HepG2 (cell line): ENCODE data around the gene SOX12. TPM values are rescaled to one million over a fixed set of nuclear protein-coding genes. Genes with fewer than 3 reads are reported as not detected.

Source experiments
- ATAC-seq: fragments of 200-7000 bp; cut with Tn5 transposase; 3 replicates; pipeline ENCODE4 v1.9.1; 2020; ENCODE audit warnings: mild to moderate bottlenecking, moderate library complexity
- BruUV-seq: library from RNA; stranded (reverse); fragments of 400-500 nt; replicated peaks from 2 replicates; lab custom pipeline; 2021; lab: Mats Ljungman, UMichigan
- CTCF ChIA-PET: fragments of 300-600 bp; formaldehyde crosslinking; extraction: SDS; loops from one replicate; lab custom pipeline; 2021; ENCODE audit warnings: low total read pairs, inconsistent platforms, low intra/inter-chr PET ratio; lab: Yijun Ruan, JAX
- POLR2A ChIA-PET: fragments of 350-600 bp; sonication (Branson Sonifier 250); formaldehyde crosslinking; loops from one replicate; lab custom pipeline; 2020; ENCODE audit warnings: antibody characterized with exemption, inconsistent platforms; lab: Yijun Ruan, JAX
- DNase-seq: peaks from one replicate; pipeline ENCODE4 v3.0.0-alpha.2; 2015; ENCODE audit warnings: low spot score
- FAIRE-seq: peaks from 3 replicates; lab custom pipeline; 2011; peaks lifted over from hg19 to GRCh38; lab: Jason Lieb, UNC
- H2AFZ ChIP-seq: one replicate; pipeline ENCODE4 v1.6.1; 2011; ENCODE audit warnings: low read length, inconsistent platforms
- H3K27ac ChIP-seq: fragments of 300-600 bp; 3 replicates; pipeline ENCODE4 v1.8.0; 2011; ENCODE audit warnings: mixed run types, mild to moderate bottlenecking, mixed read lengths, low read length, inconsistent platforms; ENCODE audit not compliant: insufficient read depth; ENCODE audit errors: extremely low read length
- H3K27me3 ChIP-seq, 2 experiments: fragments of 200-600 bp in 1 of 2; 2 replicates in 1 of 2; 3 replicates in 1 of 2; pipeline versions ENCODE4 v1.6.0 to v1.8.0; 2011; ENCODE audit warnings: low read length in 2 of 2, mild to moderate bottlenecking in 2 of 2, moderate library complexity in 2 of 2, inconsistent platforms in 1 of 2; ENCODE audit not compliant: insufficient read depth in 2 of 2, control insufficient read depth in 1 of 2
- H3K36me3 ChIP-seq, 2 experiments: fragments of 200-600 bp in 1 of 2; replicated peaks in 1 of 2; 2 replicates in 1 of 2; 3 replicates in 1 of 2; pipeline versions ENCODE4 v1.5.1 to v1.8.0; 2011; ENCODE audit warnings: low read length in 2 of 2, inconsistent platforms in 1 of 2; ENCODE audit not compliant: insufficient read depth in 2 of 2, control insufficient read depth in 1 of 2
- H3K4me1 ChIP-seq: 2 replicates; pipeline ENCODE4 v1.5.1; 2012; ENCODE audit warnings: low read length, inconsistent platforms; ENCODE audit not compliant: insufficient read depth
- H3K4me2 ChIP-seq: 2 replicates; pipeline ENCODE4 v1.6.0; 2011; ENCODE audit warnings: low read depth, low read length, inconsistent platforms
- H3K4me3 ChIP-seq, 3 experiments: fragments of 200-600 bp in 1 of 3; sonication (generic), shearing (Covaris generic) in 1 of 3; replicated peaks in 1 of 3; 2 replicates each; pipeline ENCODE4 v1.5.1; 2011 to 2016; ENCODE audit warnings: low read length in 3 of 3, inconsistent platforms in 2 of 3, low read depth in 2 of 3, mild to moderate bottlenecking in 2 of 3, control low read depth in 1 of 3, mixed read lengths in 1 of 3; ENCODE audit not compliant: insufficient read depth in 1 of 3
- H3K79me2 ChIP-seq: one replicate; pipeline ENCODE4 v1.6.1; 2011; ENCODE audit warnings: low read length, inconsistent platforms; ENCODE audit not compliant: insufficient read depth
- H3K9ac ChIP-seq: 2 replicates; pipeline ENCODE4 v1.6.0; 2011; ENCODE audit warnings: mild to moderate bottlenecking, low read depth, low read length, inconsistent platforms; ENCODE audit not compliant: insufficient read depth
- H3K9me3 ChIP-seq: 2 replicates; pipeline ENCODE4 v1.5.1; 2012; ENCODE audit warnings: mild to moderate bottlenecking, low read length
- H4K20me1 ChIP-seq: 2 replicates; pipeline ENCODE4 v1.6.0; 2011; ENCODE audit warnings: inconsistent platforms, mild to moderate bottlenecking, low read length, moderate library complexity; ENCODE audit not compliant: insufficient read depth
- RFX5 ChIP-seq: IDR thresholded peaks from 2 replicates; pipeline ENCODE4 v1.6.1; 2011; ENCODE audit warnings: low read depth, low read length, improper control_type of control experiment
- YY1 ChIP-seq: IDR thresholded peaks from 2 replicates; pipeline ENCODE4 v1.6.1; 2011; ENCODE audit warnings: low read length, low read depth, moderate library complexity, mild to moderate bottlenecking; ENCODE audit not compliant: insufficient read depth, insufficient replicate concordance
- ZNF550 ChIP-seq: sonication (generic); formaldehyde crosslinking; IDR thresholded peaks from 2 replicates; pipeline ENCODE4 v1.4.0; 2020; ENCODE audit warnings: mild to moderate bottlenecking, missing genetic modification reagents, borderline replicate concordance
- ZNF687 ChIP-seq: sonication (generic); formaldehyde crosslinking; IDR thresholded peaks from 2 replicates; pipeline ENCODE4 v1.5.1; 2020; ENCODE audit warnings: mild to moderate bottlenecking, missing genetic modification reagents, moderate library complexity
- WGBS: methylation state at CpG from one replicate; pipeline ENCODE4 v1.1.6; 2017; ENCODE audit warnings: low lambda C conversion rate; 5-methylcytosine and 5-hydroxymethylcytosine counted together
- in situ Hi-C: cut with HindIII; loops from 2 replicates; pipeline ENCODE4 v1.10.0; 2017; ENCODE audit warnings: low pct_unique_long_range_greater_than_20kb; ENCODE audit not compliant: extremely low pct_ligation_motif_present
- intact Hi-C: fragments of 100-400 bp; cut with micrococcal nuclease; formaldehyde crosslinking; loops from one replicate; pipeline ENCODE4 v1.10.0; 2022; ENCODE audit not compliant: unreplicated experiment
- polyA plus RNA-seq, 8 experiments: library from polyadenylated mRNA; depleted of rRNA in 3 of 8; stranded (reverse) in 7 of 8; unstranded in 1 of 8; fragments of >200 nt; fragmentation: Illumina TruSeq in 4 of 8; extraction: Trizol in 4 of 8; gene quantifications; 2 replicates each; pipeline versions ENCODE4 v1.2.1 to v1.2.3, GENCODE V29; 2011 to 2016; ENCODE audit warnings: low read depth in 4 of 8, missing spikeins in 1 of 8, mixed read lengths in 1 of 8; ENCODE audit not compliant: insufficient read depth in 1 of 8
- total RNA-seq, 5 experiments: library from RNA; depleted of rRNA; stranded (reverse); fragments of >200 nt; fragmentation: Illumina TruSeq; extraction: Trizol; gene quantifications; 2 replicates each; pipeline ENCODE4 v1.2.3, GENCODE V29; 2016; ENCODE audit warnings: low read depth in 1 of 5

Gene SOX12
- total and polyA plus RNA-seq, 2 of the 13 experiments (the other 11 are each of a cell fraction or from before 2014, with no cell fraction given) = 10.0 to 18.7 TPM

- TF ChIP-seq ZNF687 (CRISPR knock-in tag) (no peak), ZNF550 (CRISPR knock-in tag) (no peak)
Observed at GRCh38 chr20:310645-311044, 14.7 kb upstream of the SOX12 start (continued).

GRCh38 chr20:311609-312008 is 13.7 kb upstream of the SOX12 start:
- H3K36me3 ChIP-seq = no peaks in the 10 kb centered on the region
- TF ChIP-seq YY1 = no peak
- TF ChIP-seq RFX5 = 0 out of 2 replicates have a peak, but pooled peaks have one; percentile 50
- peaks cover 41% of the 10 kb centered on the region for H3K4me1 ChIP-seq
- H4K20me1 ChIP-seq = no peaks in the 10 kb centered on the region
- WGBS = 78% methylated on average over 7 of the region's 7 CpGs
- H3K9me3 ChIP-seq = no peaks in the 10 kb centered on the region
- POLR2A ChIA-PET = interaction anchor here (1.7 to 3.7 kb wide), 2 partner anchors 12 to 13 kb away, joined by 5 to 9 read pairs; partner anchors contain the start of gene SOX12
- in situ Hi-C loops (no loop called here), intact Hi-C loops (no loop called here)
- FAIRE-seq (no peak), ATAC-seq (no peak), DNase-seq (no peak)
- H3K9ac ChIP-seq = no peak overlapping the region
- no peaks in the 10 kb centered on the region; a peak in 1 of 5 replicates for H3K27me3 ChIP-seq
- H3K4me3 ChIP-seq = no peak overlapping the region
- H3K4me2 ChIP-seq = no peak overlapping the region
- no peak overlapping the region for H2AFZ ChIP-seq
- BruUV-seq = no TSS peak
- H3K27ac ChIP-seq = no peak overlapping the region
- CTCF ChIA-PET = no interaction called here
- no peaks in the 10 kb centered on the region for H3K79me2 ChIP-seq
